NCI-H1092 (cell line): ENCODE measurements around the gene SEC14L1.

Source experiments
- DNase-seq: peaks from one replicate; lab custom pipeline; 2025; lab: John Stamatoyannopoulos, UW

The SEC14L1 gene

DNA sequence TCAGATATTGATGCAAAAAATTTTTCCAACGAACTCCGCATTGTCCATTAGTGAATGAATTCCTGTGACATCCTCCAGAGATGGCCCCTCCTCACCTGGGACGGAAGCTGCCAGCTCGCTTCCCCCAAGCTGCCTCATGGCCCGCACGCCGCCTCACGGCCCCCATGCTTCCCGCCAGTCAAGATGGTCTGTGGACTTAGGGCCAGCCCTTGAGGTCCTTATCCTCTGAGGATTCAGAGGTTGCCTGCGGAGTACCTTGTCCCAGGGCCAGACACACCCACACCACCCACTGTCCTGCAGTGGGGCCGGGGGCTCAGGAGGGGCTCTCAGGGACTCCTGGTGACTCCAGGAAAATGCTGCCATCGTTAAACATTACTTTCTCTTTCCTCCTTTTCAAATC lies 73.6 kb downstream of the SEC14L1 start:
- no peak for DNase-seq

DNA sequence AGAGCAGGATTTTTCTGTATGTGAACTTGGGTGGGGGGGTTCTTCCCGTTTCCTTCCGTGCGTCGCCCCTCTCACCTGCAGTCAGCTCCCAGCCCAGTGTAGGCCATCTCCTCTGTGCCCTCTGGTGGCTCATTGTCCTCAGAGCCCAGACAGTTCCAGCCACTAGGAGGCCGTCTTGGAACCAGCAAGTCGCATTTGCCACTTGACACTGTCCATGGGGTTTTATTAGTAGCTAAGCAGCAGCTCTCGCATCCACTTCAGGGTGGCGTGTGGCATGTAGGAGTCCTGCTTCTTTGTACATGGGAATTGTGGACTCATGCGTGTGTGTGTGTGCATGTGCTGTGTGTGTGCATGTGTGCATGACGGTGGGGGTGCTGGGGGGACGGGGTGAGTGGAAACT lies 74.0 kb downstream of the SEC14L1 start:
- no peak for DNase-seq

DNA sequence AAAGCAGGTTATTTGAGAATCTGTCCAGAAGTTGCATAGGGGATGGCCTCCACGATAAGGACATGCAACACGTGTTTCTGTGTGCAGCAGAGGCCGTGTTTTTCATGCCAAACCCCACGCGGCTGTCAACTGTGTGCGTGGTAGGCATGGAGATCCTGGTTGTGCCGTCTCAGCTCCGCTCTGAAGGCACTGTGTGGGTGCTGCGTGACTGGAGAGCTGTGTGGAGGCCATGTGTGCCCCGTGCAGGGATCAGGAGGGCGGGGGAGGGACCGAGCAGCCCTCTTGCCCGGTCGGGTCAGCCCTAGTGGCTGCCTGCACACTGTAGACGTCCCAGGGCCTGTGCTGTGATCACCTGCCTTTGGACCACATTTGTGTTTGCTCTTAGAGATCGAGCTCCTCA lies 74.5 kb downstream of the SEC14L1 start:
- DNase-seq: no peak

DNA sequence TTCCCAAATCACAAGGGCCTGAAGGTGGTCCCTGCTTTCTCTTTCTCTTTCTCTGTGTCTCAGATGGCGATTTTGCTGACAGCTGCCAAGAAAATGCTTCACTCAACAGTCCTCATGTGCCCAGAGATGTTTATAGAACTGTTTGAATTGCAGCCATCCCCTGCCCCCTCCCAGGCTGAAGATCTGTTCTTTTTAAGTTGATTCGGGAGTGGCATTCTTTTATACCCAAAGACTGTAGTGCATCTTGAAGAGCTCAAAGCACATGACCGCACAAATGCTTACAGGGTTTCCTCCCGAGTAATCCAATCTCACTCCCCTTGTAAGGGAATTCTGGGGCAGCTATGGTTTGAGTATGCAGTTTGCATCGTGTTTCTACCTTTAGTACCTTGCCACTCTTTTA lies 75.7 kb downstream of the SEC14L1 start:
- no peak for DNase-seq

GRCh38 chr17:77217123-77217522 lies 76.4 kb downstream of the SEC14L1 start:
- DNase-seq: no peak

- no peak for DNase-seq
These were observed 76.8 kb downstream of the SEC14L1 start for GRCh38 chr17:77217566-77217965.

- DNase-seq: no peak
These were observed 78.1 kb downstream of the SEC14L1 start for GRCh38 chr17:77218902-77219301.

GRCh38 chr17:77222356-77222755 lies 81.6 kb downstream of the SEC14L1 start:
- DNase-seq: no peak

DNA sequence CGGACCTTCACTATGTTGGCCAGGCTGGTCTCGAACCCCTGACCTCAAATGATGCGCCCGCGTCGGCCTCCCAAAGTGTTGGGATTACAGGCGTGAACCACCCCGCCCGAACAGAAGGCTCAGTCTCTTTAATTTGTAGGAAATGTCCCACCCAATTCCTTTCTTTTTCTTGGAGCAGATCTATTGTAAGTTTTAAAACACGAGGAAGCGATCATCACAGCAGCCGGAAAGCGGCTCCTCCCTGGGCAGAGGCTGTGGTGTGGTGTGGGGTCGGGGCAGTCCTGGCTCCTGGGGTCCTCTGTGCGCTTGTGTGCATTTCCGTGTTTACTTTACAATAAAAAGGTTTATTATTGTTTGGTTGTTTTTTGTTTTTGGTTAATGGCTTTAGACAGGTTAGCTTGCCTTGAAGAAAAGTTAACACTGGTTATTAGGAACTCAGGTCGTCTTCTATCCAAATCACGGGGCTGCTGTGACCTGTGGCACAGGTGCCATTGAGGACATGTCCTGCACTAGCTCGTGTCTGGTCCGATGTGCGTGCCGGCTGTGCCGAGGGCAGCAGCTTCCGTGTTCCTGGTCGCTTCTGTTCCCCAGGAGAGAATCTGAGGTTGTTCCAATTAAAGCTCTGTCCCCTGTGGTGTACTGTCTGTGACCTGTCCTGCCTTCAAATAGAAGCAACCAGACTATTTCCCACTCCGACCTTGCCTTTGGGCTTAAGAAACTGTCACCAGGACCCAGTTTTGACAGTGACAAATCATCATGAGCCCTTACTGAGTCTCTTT lies 83.1 kb downstream of the SEC14L1 start:
- DNase-seq: no peak

DNA sequence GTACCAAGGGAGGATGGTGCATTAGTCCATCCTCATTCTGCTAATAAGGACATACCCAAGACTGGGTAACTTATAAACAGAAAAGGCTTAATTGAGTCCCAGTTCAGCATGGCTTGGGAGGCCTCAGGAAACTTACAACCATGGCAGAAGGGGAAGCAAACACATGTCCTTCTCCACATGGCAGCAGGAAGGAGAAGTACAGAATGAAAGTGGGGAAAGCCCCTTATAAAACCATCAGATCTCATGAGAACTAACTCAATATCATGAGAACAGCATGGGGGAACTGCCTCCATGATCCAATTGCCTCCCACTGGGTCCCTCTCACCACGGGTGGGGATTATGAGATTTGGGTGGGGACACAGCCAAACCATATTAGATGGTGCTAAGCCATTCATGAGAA lies 84.5 kb downstream of the SEC14L1 start:
- no peak for DNase-seq

DNA sequence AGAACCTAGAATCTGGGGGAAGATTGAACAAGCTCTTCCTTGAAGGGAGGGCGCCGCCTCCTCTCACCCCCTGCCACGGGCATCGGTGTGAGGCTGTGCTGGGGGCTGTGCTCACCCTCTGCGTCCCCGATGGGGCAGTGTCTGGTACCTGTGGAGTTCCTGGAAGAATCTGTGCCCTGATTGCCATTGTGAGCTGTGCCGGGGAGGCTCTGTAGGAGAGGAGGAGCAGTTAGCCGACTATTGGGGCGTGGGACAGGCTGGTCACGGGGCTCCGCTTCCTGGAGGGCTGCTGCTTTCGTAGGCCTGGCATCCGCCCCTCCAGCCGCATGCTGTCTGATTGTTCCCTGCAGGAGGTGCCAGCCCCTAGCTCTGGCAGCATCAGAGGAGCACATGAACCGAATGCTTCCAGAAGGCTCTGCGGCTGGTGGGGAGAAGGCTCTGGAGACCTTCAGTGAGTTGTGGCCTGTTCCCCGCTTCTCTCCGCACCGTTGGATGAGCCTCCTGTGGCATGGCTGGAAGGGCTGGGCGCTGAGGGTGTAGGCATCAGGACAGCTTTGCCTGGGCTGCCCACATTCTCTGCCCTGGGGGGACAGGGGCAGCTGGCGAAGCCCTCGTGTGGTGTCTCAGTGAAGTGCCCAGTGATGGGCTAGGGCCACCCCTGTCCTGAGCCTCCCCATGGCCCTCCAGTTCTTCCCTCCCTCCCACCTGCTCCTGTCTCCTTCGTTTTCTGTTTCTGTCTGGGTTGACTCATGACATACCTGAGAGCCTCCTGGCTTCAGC lies 86.9 kb downstream of the SEC14L1 start:
- DNase-seq: no peak

DNA sequence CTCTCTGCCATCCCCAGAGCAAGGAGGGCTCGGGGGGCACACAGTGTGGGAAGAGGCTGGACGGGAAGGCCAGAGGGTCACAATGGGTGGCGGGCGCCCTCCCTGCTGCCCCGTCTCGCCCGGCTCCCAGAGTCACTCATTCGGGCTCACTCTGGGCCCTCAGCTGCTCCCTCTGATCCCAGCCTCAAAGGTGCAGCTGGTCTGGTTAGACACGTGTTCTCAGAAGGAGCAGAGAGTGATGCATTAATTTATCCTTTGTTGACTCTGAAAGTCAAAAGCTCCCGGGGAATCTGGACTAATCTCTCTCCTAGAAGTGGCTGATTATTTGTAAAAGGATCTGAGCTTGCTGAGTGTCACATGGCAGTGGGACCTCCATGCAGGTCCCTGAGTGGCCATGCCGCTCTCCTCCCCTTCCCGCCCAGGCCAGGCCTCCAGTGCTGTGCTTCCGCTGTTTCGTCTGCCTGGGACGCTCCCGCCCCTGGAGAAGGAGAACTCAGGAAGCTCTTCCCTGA lies 87.5 kb downstream of the SEC14L1 start:
- no peak for DNase-seq

DNA sequence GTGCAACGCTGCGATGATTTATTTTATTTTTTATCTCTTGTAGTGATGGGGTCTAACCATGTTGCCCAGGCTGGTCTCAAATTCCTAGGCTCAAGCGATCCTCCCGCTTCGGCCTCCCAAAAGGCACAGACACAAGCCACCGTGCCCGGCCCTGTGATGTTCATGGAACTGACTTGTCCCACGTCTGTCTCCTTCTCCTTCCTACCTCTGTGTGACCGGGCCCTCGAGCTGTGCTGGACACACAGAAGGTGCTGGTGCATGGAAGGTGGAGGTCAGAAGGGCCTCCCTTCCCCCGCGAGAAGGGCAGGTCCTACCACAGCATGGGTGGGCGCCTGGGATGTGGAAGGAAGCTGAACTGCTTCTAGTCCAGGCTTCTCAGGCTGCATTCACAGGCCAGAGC lies 88.0 kb downstream of the SEC14L1 start:
- no peak for DNase-seq

DNA sequence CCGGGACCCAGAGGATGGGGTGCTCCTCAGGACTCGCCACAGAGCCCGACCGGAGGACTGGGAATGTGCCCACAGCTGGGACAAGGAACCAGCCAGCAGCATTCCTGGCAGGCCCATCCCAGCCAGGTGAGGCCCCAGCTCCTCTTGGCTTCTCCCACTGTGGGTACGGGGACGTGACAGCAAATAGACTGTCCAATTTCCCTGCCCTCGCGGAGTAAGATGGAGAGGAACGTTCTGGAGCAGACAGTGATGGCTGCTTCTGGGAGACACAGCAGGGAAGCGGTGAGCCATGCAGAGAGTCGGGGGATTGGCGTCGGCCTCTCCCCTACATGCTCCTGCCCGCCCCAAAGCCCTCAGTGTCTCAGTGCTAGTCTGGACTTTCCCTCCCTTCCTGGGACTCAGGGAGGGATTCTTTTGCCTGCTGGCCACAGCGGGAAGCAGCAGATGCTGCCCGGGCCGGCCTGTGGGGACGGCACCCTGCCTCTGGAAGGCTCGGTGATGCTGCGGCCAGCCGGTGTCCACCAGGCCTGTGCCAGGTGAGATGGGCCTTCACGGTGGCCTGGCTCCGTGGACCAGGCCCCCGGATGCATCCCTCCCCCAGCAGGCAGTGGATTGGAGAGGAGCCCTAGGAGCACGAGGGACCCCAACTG lies 89.1 kb downstream of the SEC14L1 start:
- DNase-seq: no peak

DNA sequence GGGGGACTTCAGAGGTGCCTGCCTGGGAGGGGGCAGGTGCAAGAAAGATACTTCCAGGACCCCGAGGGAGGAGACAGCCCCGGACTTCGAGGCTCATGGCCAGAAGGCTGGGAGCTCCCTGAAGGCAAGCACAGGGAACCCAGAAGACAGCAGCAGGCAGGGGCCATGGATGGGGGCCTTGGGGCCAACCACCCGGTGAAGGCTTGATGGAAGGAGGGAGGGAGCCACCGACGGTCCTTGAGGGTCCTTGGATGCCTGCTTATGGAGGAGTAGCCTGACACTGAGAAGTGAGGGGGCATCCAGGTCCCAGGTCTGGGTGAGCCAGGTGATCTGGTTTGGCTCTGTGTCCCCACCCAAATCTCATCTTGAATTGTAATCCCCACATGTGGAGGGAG lies 89.7 kb downstream of the SEC14L1 start:
- DNase-seq: no peak

DNA sequence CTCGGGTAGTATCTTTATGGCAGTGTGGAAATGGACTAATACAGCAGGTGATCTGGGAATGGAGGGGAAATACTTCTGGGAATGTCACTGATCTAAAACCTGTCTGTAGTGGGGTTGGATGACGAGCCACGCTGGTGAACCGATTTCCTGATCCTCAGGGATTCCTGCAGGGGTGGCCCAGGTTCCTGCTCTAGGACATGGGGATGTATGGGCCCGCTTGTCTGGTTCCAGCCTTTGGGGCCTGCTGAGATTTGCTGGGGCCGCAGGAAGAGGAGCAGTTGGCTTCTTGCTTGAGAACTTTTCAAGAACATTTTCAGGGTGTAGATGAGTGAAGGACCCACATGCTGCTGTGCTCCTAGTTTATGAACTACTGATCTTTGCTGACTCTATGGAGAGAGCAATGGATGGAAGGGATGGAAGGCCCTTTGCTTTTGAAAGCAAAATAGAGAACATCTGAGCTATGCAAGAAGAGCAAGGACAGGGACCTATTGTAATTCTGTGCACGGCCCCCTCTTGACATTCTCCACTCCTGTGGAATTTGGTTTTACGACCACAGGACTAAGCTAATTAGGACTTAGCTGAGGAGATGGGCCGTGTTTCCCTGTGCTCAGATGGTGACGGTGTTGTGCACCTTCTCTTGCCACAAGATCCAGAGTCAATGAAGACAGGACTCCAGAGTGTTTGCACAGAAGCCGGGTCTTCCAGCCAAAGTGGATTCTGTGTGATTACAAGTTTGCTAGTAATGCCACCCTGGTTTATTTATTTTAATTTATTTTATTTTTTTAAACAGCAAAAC lies 90.5 kb downstream of the SEC14L1 start:
- DNase-seq: no peak

DNA sequence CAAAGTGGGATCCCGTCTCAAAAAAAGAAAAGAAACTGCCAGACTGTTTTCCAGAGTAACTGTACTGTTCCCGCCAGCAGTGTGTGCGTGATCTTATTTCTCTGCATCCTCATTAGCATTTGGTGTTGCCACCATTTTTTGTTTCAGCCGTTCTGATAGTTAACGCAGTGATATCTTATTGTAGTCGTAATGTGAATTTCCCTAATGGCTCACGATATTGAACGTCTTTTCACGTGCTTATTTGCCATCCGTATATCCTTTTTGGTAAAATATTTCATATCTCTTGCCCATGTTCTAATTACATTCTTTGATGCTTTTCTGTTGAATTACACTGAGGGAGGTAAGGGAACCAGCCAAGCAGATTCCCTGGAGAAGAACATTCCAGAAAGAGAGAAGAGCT lies 92.4 kb downstream of the SEC14L1 start:
- DNase-seq: no peak

GRCh38 chr17:77233635-77234334 lies 93.0 kb downstream of the SEC14L1 start:
- no peak for DNase-seq

GRCh38 chr17:77234695-77235094 lies 93.9 kb downstream of the SEC14L1 start:
- no peak for DNase-seq

DNA sequence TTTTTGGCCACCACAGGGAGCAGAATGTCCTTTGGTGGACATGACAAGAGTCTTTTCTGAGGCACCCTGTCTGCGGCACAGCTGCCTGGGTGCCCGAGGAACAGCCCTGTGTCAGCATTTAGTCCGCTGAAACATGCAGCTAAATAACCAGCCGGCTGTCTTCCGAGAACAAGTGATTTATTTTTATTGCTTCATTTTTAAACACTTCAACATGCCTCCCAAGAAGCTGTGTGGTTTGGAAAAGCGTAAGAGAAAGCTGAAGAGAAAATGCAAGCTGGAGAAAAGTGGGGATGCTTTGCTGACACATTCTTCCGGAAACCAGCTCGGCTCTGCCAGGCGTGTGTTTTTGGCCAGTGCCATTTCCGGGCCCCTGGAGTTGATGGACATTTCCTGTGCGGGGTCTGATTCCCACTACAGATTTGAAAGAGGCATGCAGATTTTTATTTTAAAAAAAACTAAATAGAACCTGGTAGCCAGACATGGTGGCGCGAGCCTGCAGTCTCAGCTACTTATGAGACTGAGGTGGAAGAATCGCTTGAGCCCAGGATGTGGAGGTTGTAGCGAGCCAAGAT lies 94.7 kb downstream of the SEC14L1 start:
- DNase-seq: no peak
